ENCODE data around the gene PDGFD.

PDGFD gene

GRCh38 chr11:103944251-103944940 is 219.6 kb downstream of the PDGFD start:
- H3K36me3 ChIP-seq (ENCODE audit: low read depth), result no peaks in the 10 kb centered on the region
- ATAC-seq (ENCODE audit: low read depth) (no peak), DNase-seq (ENCODE audit: low spot score) (no peak)
- H3K4me1 ChIP-seq (ENCODE audit: insufficient read depth, poor library complexity, severe bottlenecking), result peaks cover 16% of the 10 kb centered on the region
- H3K4me3 ChIP-seq (ENCODE audit: severe bottlenecking), result no peak overlapping the region
- no peak for TF ChIP-seq CTCF (IDR thresholded peaks at IDR 0.05; ENCODE audit: poor library complexity, severe bottlenecking)
- H3K27ac ChIP-seq (ENCODE audit: poor library complexity, severe bottlenecking), result no peak overlapping the region
- H3K9me3 ChIP-seq (ENCODE audit: severe bottlenecking), result no peaks in the 10 kb centered on the region
- no peaks in the 10 kb centered on the region for H3K27me3 ChIP-seq (ENCODE audit: insufficient read depth, poor library complexity, severe bottlenecking)

- H3K36me3 ChIP-seq (ENCODE audit: low read depth), result no peaks in the 10 kb centered on the region
Observed at GRCh38 chr11:103942646-103943045, 221.3 kb downstream of the PDGFD start.

GRCh38 chr11:103940551-103940950 is 223.4 kb downstream of the PDGFD start:
- Histone ChIP-seq H3K9me3 (ENCODE audit: severe bottlenecking) (no peaks in the 10 kb centered on the region), H3K4me3 (ENCODE audit: severe bottlenecking) (no peak overlapping the region), H3K27me3 (ENCODE audit: insufficient read depth, poor library complexity, severe bottlenecking) (no peaks in the 10 kb centered on the region), H3K27ac (ENCODE audit: poor library complexity, severe bottlenecking) (peak overlapping the region; percentile 46), H3K36me3 (ENCODE audit: low read depth) (no peaks in the 10 kb centered on the region), H3K4me1 (ENCODE audit: insufficient read depth, poor library complexity, severe bottlenecking) (peaks cover 16% of the 10 kb centered on the region)
- no peak for DNase-seq (ENCODE audit: low spot score)
- peak; percentile 92 for ATAC-seq (ENCODE audit: low read depth)
- no peak for TF ChIP-seq CTCF (IDR thresholded peaks at IDR 0.05; ENCODE audit: poor library complexity, severe bottlenecking)

More at GRCh38 chr11:103942646-103943045, 221.3 kb downstream of the PDGFD start:
- no peak for ATAC-seq (ENCODE audit: low read depth)
- Histone ChIP-seq H3K4me1 (ENCODE audit: insufficient read depth, poor library complexity, severe bottlenecking) (peaks cover 16% of the 10 kb centered on the region), H3K27me3 (ENCODE audit: insufficient read depth, poor library complexity, severe bottlenecking) (no peaks in the 10 kb centered on the region), H3K9me3 (ENCODE audit: severe bottlenecking) (no peaks in the 10 kb centered on the region), H3K4me3 (ENCODE audit: severe bottlenecking) (no peak overlapping the region), H3K27ac (ENCODE audit: poor library complexity, severe bottlenecking) (no peak overlapping the region)
- TF ChIP-seq CTCF (IDR thresholded peaks at IDR 0.05; ENCODE audit: poor library complexity, severe bottlenecking), result no peak
- DNase-seq (ENCODE audit: low spot score), result no peak

- DNase-seq (ENCODE audit: low spot score) (no peak), ATAC-seq (ENCODE audit: low read depth) (no peak)
- no peak for TF ChIP-seq CTCF (IDR thresholded peaks at IDR 0.05; ENCODE audit: poor library complexity, severe bottlenecking)
- Histone ChIP-seq H3K36me3 (ENCODE audit: low read depth) (no peaks in the 10 kb centered on the region), H3K27ac (ENCODE audit: poor library complexity, severe bottlenecking) (peak overlapping the region; percentile 46), H3K9me3 (ENCODE audit: severe bottlenecking) (no peaks in the 10 kb centered on the region), H3K4me3 (ENCODE audit: severe bottlenecking) (no peak overlapping the region), H3K4me1 (ENCODE audit: insufficient read depth, poor library complexity, severe bottlenecking) (peaks cover 16% of the 10 kb centered on the region), H3K27me3 (ENCODE audit: insufficient read depth, poor library complexity, severe bottlenecking) (no peaks in the 10 kb centered on the region)
Observed at GRCh38 chr11:103939694-103940093, 224.3 kb downstream of the PDGFD start.

GRCh38 chr11:103936059-103936458 is 227.9 kb downstream of the PDGFD start:
- no peak overlapping the region for H3K27ac ChIP-seq (ENCODE audit: poor library complexity, severe bottlenecking)
- no peaks in the 10 kb centered on the region for H3K9me3 ChIP-seq (ENCODE audit: severe bottlenecking)
- ATAC-seq (ENCODE audit: low read depth), result 0 out of 3 replicates have a peak, but pooled peaks have one; percentile 33
- no peak overlapping the region for H3K4me3 ChIP-seq (ENCODE audit: severe bottlenecking)
- DNase-seq (ENCODE audit: low spot score), result no peak
- no peaks in the 10 kb centered on the region for H3K27me3 ChIP-seq (ENCODE audit: insufficient read depth, poor library complexity, severe bottlenecking)
- TF ChIP-seq CTCF (IDR thresholded peaks at IDR 0.05; ENCODE audit: poor library complexity, severe bottlenecking), result no peak
- no peaks in the 10 kb centered on the region for H3K36me3 ChIP-seq (ENCODE audit: low read depth)
- H3K4me1 ChIP-seq (ENCODE audit: insufficient read depth, poor library complexity, severe bottlenecking), result peaks cover 14% of the 10 kb centered on the region
